Lower leg skin (tissue), 3 donors: ENCODE data around the gene GDF7.

Experiments
- POLR2A ChIP-seq, 2 donors: fragments of 450-650 bp; IDR thresholded peaks; one replicate each; pipeline ENCODE4 v1.6.1; 2016 to 2017; ENCODE audit warnings: antibody characterized with exemption in 2 of 2, mild to moderate bottlenecking in 1 of 2, moderate library complexity in 1 of 2
- TF ChIP-seq, protein P1 (sequence below), 3 donors: fragments of 450-650 bp; IDR thresholded peaks; one replicate each; pipeline ENCODE4 v1.5.1; 2016; ENCODE audit warnings: antibody characterized with exemption in 3 of 3, mild to moderate bottlenecking in 3 of 3, moderate library complexity in 2 of 3

DNA sequence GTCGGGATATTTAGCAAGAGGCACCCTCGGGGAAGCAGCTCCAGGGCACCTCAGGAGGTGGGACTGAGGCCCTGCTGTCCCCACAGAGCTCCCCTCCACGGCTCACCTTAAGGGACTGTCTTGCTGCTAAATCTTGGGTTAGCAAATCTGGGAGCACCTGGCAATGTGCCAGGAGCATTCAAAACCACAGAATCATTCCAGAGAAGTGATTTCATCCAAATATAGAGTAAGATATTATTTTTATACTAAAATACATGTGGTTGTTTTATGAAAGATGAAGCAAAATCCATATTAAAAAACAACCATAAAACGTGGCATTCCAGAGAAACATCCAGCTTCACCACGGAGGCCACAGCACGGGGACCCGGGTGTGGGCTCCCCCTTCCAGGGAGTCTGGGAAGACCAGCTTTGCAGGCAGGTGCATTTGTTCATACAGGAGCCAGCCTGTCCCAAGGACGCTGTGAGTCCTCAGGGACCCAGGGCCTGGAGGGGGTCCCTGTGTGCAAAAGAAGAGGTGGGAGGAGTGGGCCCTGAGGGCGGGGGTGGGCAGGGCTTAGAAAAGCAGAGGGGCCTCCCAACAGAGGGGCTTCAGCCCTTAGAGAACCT, 32.3 kb upstream of the GDF7 start:
- TF ChIP-seq, protein P1, sequence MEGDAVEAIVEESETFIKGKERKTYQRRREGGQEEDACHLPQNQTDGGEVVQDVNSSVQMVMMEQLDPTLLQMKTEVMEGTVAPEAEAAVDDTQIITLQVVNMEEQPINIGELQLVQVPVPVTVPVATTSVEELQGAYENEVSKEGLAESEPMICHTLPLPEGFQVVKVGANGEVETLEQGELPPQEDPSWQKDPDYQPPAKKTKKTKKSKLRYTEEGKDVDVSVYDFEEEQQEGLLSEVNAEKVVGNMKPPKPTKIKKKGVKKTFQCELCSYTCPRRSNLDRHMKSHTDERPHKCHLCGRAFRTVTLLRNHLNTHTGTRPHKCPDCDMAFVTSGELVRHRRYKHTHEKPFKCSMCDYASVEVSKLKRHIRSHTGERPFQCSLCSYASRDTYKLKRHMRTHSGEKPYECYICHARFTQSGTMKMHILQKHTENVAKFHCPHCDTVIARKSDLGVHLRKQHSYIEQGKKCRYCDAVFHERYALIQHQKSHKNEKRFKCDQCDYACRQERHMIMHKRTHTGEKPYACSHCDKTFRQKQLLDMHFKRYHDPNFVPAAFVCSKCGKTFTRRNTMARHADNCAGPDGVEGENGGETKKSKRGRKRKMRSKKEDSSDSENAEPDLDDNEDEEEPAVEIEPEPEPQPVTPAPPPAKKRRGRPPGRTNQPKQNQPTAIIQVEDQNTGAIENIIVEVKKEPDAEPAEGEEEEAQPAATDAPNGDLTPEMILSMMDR (IDR thresholded peaks at IDR 0.05), result no peak
- TF ChIP-seq POLR2A (IDR thresholded peaks at IDR 0.05), result no peak
